HFF-Myc (cell line): ENCODE measurements around the gene GNAO1.

Experiments used
- DNase-seq: peaks from one replicate; pipeline ENCODE4 v3.0.0-alpha.2; 2011; ENCODE audit warnings: low read depth; ENCODE audit errors: extremely low read depth
- H3K4me3 ChIP-seq: replicated peaks from 2 replicates; pipeline ENCODE4 v1.5.1; 2011; ENCODE audit warnings: low read depth, mild to moderate bottlenecking, control low read depth, low read length
- CTCF ChIP-seq: IDR thresholded peaks from 2 replicates; pipeline ENCODE4 v1.5.1; 2012; ENCODE audit warnings: mild to moderate bottlenecking, low read depth, low read length, control low read depth; ENCODE audit errors: missing control alignments

Gene GNAO1

GRCh38 chr16:56305956-56306565 lies 114.8 kb downstream of the GNAO1 start:
- no peak for DNase-seq
- no peak for TF ChIP-seq CTCF
- no peak overlapping the region for H3K4me3 ChIP-seq

- no peak for DNase-seq
Observed at GRCh38 chr16:56306690-56307533, 115.6 kb downstream of the GNAO1 start.

GRCh38 chr16:56307534-56307873 lies 116.2 kb downstream of the GNAO1 start:
- no peak overlapping the region for H3K4me3 ChIP-seq
- DNase-seq: no peak
- TF ChIP-seq CTCF: no peak

More at GRCh38 chr16:56306690-56307533, 115.6 kb downstream of the GNAO1 start:
- no peak for TF ChIP-seq CTCF
- H3K4me3 ChIP-seq: no peak overlapping the region

GRCh38 chr16:56309008-56309407 lies 117.7 kb downstream of the GNAO1 start:
- DNase-seq: no peak
- no peak for TF ChIP-seq CTCF
- no peak overlapping the region for H3K4me3 ChIP-seq

DNA sequence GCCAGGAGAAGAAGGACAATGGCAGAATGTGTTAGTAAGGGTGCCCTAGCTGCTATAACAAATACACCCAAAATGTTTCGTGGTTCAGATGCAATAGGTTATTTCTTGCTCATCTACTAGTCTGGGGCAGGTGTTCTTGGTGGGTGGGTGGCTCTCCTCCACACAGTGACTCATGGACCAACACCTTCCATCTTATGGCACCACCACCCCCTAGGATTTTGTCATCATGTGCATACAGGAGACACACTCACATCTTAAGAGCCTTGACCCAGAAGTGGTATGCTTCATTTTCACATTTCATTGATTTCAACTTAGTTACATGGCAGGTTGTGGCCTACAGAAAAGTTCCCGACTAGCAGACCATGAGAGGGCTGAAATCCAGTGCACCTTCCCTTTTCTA lies 119.4 kb downstream of the GNAO1 start:
- H3K4me3 ChIP-seq: no peak overlapping the region
- no peak for TF ChIP-seq CTCF
- DNase-seq: no peak

DNA sequence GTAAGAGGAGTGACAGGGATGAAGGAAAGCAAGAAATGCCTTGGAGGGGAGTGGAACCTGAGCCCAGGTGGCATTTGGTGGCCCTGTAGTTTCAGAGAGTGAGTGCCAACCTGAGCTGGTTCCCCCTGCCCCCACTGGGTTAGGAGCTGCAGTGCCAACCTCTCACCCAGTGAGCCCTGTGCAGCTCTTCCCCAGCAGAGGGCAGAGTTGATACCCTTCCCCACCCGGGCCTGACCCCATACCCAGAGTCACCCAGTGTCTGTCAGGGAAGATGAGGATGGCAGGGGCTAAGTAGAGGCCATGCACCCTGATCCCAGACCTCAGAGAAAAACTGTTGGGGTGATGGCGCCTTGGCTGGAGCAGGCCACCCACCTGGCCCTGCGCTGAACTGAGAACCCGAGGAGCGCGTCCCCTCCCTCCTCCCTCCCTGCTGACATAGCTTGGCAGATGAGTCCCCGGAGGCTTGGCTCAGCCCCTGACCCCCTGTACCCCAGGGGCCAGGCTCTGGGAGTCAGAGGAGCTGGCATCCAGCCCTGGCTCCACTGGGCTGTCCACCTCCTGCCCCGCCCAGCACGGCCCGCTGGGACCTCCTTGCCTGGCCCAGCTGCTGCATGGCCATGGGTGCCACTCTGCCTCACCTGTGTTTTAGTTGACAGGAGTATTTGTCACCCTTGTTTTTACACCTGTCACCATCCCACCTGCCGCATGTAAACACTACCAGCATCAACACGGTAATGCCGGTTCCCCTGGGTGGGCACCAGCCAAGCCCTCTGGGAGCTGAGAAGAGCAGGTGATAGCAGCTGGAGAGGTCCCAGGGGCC lies 120.1 kb downstream of the GNAO1 start:
- H3K4me3 ChIP-seq: no peak overlapping the region
- no peak for DNase-seq
- TF ChIP-seq CTCF: peak; percentile 38
